GM20000 (cell line): ENCODE results near the gene ABL2.

ENCODE experiments used
- DNase-seq: peaks from one replicate; pipeline ENCODE4 v3.0.0; 2012; ENCODE audit warnings: low spot score
- TF ChIP-seq, protein P1 (sequence below): IDR thresholded peaks from 2 replicates; pipeline ENCODE4 v1.5.1; 2012; ENCODE audit warnings: mild to moderate bottlenecking, control low read depth; ENCODE audit errors: extremely low read depth, missing control alignments

The ABL2 gene

DNA sequence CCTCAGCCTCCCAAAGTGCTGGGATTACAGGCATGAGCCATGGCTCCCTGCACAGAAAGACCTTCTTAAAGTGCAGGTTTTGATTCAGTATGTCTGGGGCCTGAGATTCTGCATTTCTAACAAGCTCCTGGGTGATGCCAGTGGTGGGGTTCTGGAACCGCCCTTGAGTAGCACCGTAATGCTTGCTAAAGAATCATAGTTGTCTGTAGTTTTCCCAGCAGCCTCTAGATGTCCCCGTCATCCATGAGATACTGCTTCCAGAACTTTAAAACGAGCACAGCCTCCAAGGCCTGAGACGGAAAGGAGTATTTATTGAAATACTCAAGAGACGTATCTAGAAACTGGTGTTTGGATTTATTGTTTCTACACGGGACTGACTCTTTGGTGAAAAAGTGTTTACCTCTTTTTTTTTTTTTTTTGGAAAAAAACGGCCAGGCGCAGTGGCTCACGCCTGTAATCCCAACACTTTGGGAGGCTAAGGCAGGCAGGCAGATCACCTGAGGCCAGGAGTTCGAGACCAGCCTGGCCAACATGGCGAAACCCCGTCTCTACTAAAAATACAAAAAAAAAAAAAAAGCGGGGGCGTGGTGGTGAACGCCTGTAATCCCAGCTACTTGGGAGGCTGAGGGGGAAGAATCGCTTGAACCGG is 150.2 kb downstream of the ABL2 start:
- TF ChIP-seq, protein P1, sequence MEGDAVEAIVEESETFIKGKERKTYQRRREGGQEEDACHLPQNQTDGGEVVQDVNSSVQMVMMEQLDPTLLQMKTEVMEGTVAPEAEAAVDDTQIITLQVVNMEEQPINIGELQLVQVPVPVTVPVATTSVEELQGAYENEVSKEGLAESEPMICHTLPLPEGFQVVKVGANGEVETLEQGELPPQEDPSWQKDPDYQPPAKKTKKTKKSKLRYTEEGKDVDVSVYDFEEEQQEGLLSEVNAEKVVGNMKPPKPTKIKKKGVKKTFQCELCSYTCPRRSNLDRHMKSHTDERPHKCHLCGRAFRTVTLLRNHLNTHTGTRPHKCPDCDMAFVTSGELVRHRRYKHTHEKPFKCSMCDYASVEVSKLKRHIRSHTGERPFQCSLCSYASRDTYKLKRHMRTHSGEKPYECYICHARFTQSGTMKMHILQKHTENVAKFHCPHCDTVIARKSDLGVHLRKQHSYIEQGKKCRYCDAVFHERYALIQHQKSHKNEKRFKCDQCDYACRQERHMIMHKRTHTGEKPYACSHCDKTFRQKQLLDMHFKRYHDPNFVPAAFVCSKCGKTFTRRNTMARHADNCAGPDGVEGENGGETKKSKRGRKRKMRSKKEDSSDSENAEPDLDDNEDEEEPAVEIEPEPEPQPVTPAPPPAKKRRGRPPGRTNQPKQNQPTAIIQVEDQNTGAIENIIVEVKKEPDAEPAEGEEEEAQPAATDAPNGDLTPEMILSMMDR: peak; percentile 28
- peak; percentile 66 for DNase-seq

DNA sequence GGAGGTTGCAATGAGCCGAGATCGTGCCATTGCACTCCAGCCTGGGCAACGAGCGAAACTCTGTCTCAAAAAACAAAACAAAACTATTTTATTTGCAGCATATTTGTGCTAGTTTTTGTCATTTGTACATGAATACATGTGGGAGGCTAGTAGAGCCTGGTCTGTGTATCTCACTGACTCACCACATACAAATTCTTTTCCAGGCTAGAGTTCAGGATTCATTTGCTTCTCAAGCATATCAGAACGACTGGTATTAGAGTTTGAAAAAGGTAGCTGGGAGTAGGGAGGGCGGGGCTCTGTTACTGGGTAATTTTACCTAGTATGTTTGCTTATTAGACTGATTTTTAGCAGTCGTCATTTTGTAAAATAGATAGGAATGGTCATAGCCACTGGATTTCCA is 152.1 kb downstream of the ABL2 start:
- DNase-seq: no peak
- TF ChIP-seq, protein P1: no peak

DNA sequence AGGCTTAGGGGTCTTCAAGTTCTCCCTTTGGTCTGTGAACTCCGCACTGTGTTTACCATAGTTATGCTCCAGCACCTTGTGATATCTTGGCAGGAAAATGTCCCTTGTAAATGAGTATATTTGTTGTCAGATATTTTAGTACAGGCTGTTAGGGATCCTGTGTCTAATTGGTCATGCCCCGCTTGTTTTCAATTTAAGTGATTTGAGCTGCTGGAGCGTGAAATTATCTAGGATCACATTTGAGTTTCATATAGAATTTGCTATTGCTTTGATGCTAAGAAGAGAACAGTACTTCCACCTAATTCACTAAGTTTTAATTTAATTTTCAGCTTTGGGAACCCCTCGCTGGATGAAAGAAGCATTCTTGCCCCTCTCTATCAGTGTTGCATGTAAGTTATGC is 163.0 kb downstream of the ABL2 start:
- no peak for DNase-seq
- TF ChIP-seq, protein P1: no peak

DNA sequence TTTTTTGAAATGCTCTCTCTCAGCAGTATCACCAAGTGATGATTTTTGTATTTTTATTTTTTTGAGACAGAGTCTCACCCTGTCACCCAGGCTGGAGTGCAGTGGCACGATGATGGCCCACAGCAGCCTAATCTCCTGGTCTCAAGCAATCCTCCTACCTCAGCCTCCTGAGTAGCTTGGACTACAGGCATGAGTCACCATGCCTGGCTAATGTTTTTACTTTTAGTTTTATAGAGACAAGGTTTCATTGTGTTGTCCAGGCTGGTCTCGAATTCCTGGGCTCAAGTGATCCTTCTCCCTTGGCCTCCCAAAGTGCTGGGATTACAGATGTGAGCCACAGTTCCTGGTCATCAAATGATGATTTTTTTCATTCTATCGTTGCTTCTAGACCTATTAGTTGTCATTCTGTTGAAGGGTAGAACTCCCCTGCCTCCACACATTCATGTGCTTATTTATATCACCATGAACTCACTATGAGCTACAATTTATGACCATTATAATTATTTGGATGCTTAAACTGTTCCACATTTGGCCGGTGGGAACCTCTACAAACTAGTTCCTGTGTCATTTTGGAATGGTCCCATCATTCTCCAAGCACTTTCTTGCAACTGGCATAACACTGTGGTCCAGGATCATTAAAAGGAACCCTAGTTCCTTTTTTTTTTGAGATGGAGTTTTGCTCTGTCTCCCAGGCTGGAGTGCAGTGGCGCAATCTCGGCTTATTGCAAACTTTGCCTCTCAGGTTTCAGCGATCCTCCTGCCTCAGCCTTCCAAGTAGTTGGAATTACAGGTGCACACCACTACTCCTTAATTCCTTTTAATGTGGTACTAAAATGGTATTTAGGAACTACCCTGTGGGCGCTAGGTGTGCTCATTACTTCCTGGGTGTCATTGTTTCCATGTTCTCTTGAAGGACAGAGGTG is 167.9 kb downstream of the ABL2 start:
- DNase-seq: no peak

DNA sequence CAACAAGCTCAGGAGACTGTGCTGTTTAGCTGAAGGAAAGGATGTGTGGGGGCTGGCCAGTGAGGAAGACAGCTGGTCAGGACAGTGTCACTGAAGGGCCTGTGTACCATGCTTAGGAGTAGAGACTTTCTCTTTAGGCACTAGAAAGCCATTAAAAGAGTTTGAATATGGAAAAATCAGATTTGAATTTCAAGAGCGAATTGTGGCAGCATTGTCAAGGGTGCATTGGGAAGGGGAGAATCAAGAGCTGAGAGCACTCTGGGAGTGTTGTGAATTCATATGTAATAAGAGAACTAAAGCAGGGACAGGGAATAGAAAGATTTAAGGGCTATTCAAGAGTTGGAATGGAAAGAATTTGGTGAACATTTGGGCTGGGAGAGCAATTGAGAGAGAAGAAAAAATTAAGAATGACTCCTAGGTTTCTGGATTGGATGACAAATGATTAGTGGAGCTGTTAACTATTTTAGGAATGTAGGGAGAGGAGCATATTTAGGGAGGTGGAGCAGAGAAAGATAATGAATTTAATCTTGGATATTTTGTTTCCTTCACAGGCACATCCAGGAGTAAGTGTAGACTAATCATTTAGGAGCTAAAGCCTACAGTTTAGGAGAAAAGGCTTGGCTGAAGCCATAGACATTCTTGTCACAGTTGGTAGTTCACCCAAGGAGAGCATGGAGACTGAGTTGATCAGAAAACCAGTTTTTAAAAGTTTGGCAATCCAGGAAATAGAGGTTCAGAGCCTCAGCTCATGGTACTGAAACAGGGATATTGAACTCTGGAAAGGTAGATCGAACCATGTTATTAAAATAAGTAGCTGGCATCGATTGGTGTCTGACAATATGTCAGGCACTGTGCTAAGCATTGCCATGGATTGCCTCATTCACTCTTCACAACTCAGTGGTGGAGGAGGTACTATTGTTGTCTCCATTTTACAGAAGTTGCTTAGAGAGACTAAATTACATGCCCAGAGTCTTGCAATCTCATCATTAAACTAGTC is 170.7 kb downstream of the ABL2 start:
- TF ChIP-seq, protein P1: no peak
- no peak for DNase-seq

More for the DNA sequence above, 167.9 kb downstream of the ABL2 start:
- TF ChIP-seq, protein P1: no peak

DNA sequence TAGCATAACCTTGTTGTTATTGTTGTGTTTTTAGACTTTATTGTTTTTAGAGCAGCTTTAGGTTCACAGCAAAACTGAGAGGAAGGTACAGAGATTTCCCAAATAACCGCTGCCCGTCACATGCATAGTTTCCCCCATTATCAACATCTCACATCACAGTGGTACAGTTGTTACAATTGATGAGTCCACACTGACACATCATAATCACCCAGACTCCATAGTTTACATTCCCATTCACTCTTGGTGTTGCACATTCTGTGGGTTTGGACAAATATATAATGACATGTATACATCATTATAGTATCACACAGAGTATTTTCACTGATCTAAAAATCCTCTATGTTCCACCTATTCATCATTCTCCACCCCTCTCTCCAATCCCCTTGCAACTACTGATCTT is 173.5 kb downstream of the ABL2 start:
- no peak for DNase-seq
- TF ChIP-seq, protein P1: no peak

DNA sequence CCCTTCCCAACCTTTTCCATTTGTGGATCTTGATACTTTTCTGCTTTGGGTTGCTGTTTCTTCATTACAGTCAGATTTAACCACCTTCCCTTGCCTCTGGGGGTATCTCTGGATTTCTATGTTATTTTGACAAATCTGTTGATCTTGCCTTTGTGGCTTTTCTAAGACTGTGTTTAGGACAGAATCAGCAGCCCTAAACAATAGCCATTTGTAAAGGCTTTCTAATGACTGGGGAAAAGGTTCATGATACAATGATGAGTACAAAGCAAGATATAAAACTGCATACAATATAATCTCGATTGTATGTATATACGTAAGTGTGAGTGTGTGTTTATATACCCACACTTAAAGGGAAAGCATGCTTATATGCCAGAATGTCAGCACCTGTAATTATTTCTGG is 176.0 kb downstream of the ABL2 start:
- no peak for DNase-seq
- TF ChIP-seq, protein P1: no peak
